KOPT-K1 (cell line): ENCODE results near the gene THOC5.

Experiments used
- H3K27ac ChIP-seq: fragments of 200-600 bp; sonication (generic); 2 replicates; pipeline ENCODE4 v1.5.1; 2016; ENCODE audit warnings: antibody characterized with exemption, mild to moderate bottlenecking, low read depth, low read length; ENCODE audit not compliant: poor library complexity, severe bottlenecking
- H3K36me3 ChIP-seq: fragments of 200-600 bp; sonication (generic); 2 replicates; pipeline ENCODE4 v1.5.1; 2017; ENCODE audit warnings: antibody characterized with exemption, mild to moderate bottlenecking, low read length, moderate library complexity; ENCODE audit not compliant: insufficient read depth
- H3K9me3 ChIP-seq: fragments of 200-600 bp; sonication (generic); 2 replicates; pipeline ENCODE4 v1.5.1; 2017; ENCODE audit warnings: antibody characterized with exemption, low read length, mild to moderate bottlenecking; ENCODE audit not compliant: insufficient read depth, poor library complexity, severe bottlenecking

Gene THOC5

GRCh38 chr22:29531419-29531818 lies 22.1 kb downstream of the THOC5 start:
- H3K27ac ChIP-seq, result no peak overlapping the region
- no peaks in the 10 kb centered on the region for H3K9me3 ChIP-seq
- peaks cover 96% of the 10 kb centered on the region for H3K36me3 ChIP-seq

GRCh38 chr22:29530716-29531115 lies 22.8 kb downstream of the THOC5 start:
- H3K9me3 ChIP-seq, result no peaks in the 10 kb centered on the region
- no peak overlapping the region for H3K27ac ChIP-seq
- peaks cover 95% of the 10 kb centered on the region for H3K36me3 ChIP-seq

GRCh38 chr22:29528144-29528543 lies 25.4 kb downstream of the THOC5 start:
- Histone ChIP-seq H3K36me3 (peaks cover 96% of the 10 kb centered on the region), H3K27ac (no peak overlapping the region), H3K9me3 (no peaks in the 10 kb centered on the region)

GRCh38 chr22:29524442-29525191 lies 28.9 kb downstream of the THOC5 start:
- Histone ChIP-seq H3K9me3 (no peaks in the 10 kb centered on the region), H3K27ac (no peak overlapping the region), H3K36me3 (peaks cover 95% of the 10 kb centered on the region)

GRCh38 chr22:29523761-29524160 lies 29.8 kb downstream of the THOC5 start:
- peaks cover 95% of the 10 kb centered on the region for H3K36me3 ChIP-seq
- H3K27ac ChIP-seq, result no peak overlapping the region
- no peaks in the 10 kb centered on the region for H3K9me3 ChIP-seq

- Histone ChIP-seq H3K27ac (no peak overlapping the region), H3K9me3 (no peaks in the 10 kb centered on the region), H3K36me3 (peaks cover 95% of the 10 kb centered on the region)
Measured at GRCh38 chr22:29521526-29521925, 32.0 kb downstream of the THOC5 start.

GRCh38 chr22:29520851-29521250 lies 32.7 kb downstream of the THOC5 start:
- Histone ChIP-seq H3K9me3 (no peaks in the 10 kb centered on the region), H3K36me3 (peaks cover 96% of the 10 kb centered on the region), H3K27ac (no peak overlapping the region)

- H3K9me3 ChIP-seq, result no peaks in the 10 kb centered on the region
- H3K36me3 ChIP-seq, result peaks cover 96% of the 10 kb centered on the region
- H3K27ac ChIP-seq, result no peak overlapping the region
Measured at GRCh38 chr22:29519996-29520395, 33.6 kb downstream of the THOC5 start.

GRCh38 chr22:29518427-29518826 lies 35.1 kb downstream of the THOC5 start:
- H3K27ac ChIP-seq, result no peak overlapping the region
- no peaks in the 10 kb centered on the region for H3K9me3 ChIP-seq
- H3K36me3 ChIP-seq, result peaks cover 83% of the 10 kb centered on the region

- Histone ChIP-seq H3K9me3 (no peaks in the 10 kb centered on the region), H3K27ac (no peak overlapping the region), H3K36me3 (peaks cover 84% of the 10 kb centered on the region)
Measured at GRCh38 chr22:29517215-29517908, 36.2 kb downstream of the THOC5 start.

- Histone ChIP-seq H3K36me3 (peaks cover 88% of the 10 kb centered on the region), H3K27ac (no peak overlapping the region), H3K9me3 (no peaks in the 10 kb centered on the region)
Measured at GRCh38 chr22:29512031-29512430, 41.5 kb downstream of the THOC5 start.

GRCh38 chr22:29511126-29511862 lies 42.3 kb downstream of the THOC5 start:
- H3K27ac ChIP-seq, result no peak overlapping the region
- no peaks in the 10 kb centered on the region for H3K9me3 ChIP-seq
- peaks cover 88% of the 10 kb centered on the region for H3K36me3 ChIP-seq

GRCh38 chr22:29510542-29510941 lies 43.0 kb downstream of the THOC5 start:
- Histone ChIP-seq H3K9me3 (no peaks in the 10 kb centered on the region), H3K36me3 (peaks cover 88% of the 10 kb centered on the region), H3K27ac (no peak overlapping the region)

- H3K9me3 ChIP-seq, result no peaks in the 10 kb centered on the region
- peaks cover 88% of the 10 kb centered on the region for H3K36me3 ChIP-seq
- H3K27ac ChIP-seq, result no peak overlapping the region
Measured at GRCh38 chr22:29509815-29510214, 43.7 kb downstream of the THOC5 start.

- no peak overlapping the region for H3K27ac ChIP-seq
- no peaks in the 10 kb centered on the region for H3K9me3 ChIP-seq
- H3K36me3 ChIP-seq, result peaks cover 89% of the 10 kb centered on the region
Measured at GRCh38 chr22:29509298-29509697, 44.3 kb downstream of the THOC5 start.
